ENCODE results near the gene CASP9. TPM values are rescaled to one million over a fixed set of nuclear protein-coding genes. Genes with fewer than 3 reads are reported as not detected.
"Not testable (repeated sequence)": the region's sequence is repeated elsewhere in the genome, so short reads cannot be mapped to it uniquely, and the experiment has no call there.

Gene CASP9
- total RNA-seq, 6 experiments from 2014 or later, result 2.3 to 9.0 (median 8.2) TPM

- DNase-seq, result no peak
- no peak overlapping the region for H3K4me3 ChIP-seq
- H3K4me1 ChIP-seq, result no peaks in the 10 kb centered on the region
- no peak for ATAC-seq
- H3K27ac ChIP-seq, result no peak overlapping the region
- no peaks in the 10 kb centered on the region for H3K36me3 ChIP-seq
- intact Hi-C loops (cut with DNase I), result no loop called here
- TF ChIP-seq POLR2A (IDR thresholded peaks at IDR 0.05) (no peak), CTCF (IDR thresholded peaks at IDR 0.05) (no peak)
- H3K27me3 ChIP-seq, result no peaks in the 10 kb centered on the region
- 42% methylated on average over 3 of the region's 3 CpGs for WGBS (ENCODE audit: insufficient coverage, low coverage, low lambda C conversion rate, missing lambda C conversion rate)
- H3K9me3 ChIP-seq, result no peaks in the 10 kb centered on the region
Observed at GRCh38 chr1:15469361-15469760, 54.7 kb downstream of the CASP9 start.

- TF ChIP-seq POLR2A (IDR thresholded peaks at IDR 0.05) (no peak), CTCF (IDR thresholded peaks at IDR 0.05) (no peak)
- no peaks in the 10 kb centered on the region for H3K27me3 ChIP-seq
- H3K27ac ChIP-seq, result no peak overlapping the region
- intact Hi-C loops (cut with DNase I), result no loop called here
- H3K4me1 ChIP-seq, result no peaks in the 10 kb centered on the region
- H3K36me3 ChIP-seq, result no peaks in the 10 kb centered on the region
- no peak for DNase-seq
- H3K4me3 ChIP-seq, result no peak overlapping the region
- no peaks in the 10 kb centered on the region for H3K9me3 ChIP-seq
- ATAC-seq, result no peak
Observed at GRCh38 chr1:15468145-15468544, 55.9 kb downstream of the CASP9 start.

GRCh38 chr1:15466955-15467625 is 56.9 kb downstream of the CASP9 start:
- H3K9me3 ChIP-seq; intact Hi-C loops (cut with DNase I); DNase-seq; H3K4me1 ChIP-seq; ATAC-seq; H3K36me3 ChIP-seq; H3K4me3 ChIP-seq; H3K27me3 ChIP-seq; H3K27ac ChIP-seq: not testable (repeated sequence)
- 91% methylated on average over 21 of the region's 22 CpGs for WGBS (ENCODE audit: insufficient coverage, low coverage, low lambda C conversion rate, missing lambda C conversion rate)

- Histone ChIP-seq H3K36me3 (no peaks in the 10 kb centered on the region), H3K4me1 (no peaks in the 10 kb centered on the region), H3K9me3 (no peaks in the 10 kb centered on the region), H3K27ac (no peak overlapping the region), H3K4me3 (no peak overlapping the region), H3K27me3 (no peaks in the 10 kb centered on the region)
- no peak for ATAC-seq
- intact Hi-C loops (cut with DNase I), result no loop called here
- DNase-seq, result no peak
- TF ChIP-seq CTCF (IDR thresholded peaks at IDR 0.05) (no peak), POLR2A (IDR thresholded peaks at IDR 0.05) (no peak)
- 100% methylated on average over 2 of the region's 7 CpGs for WGBS (ENCODE audit: insufficient coverage, low coverage, low lambda C conversion rate, missing lambda C conversion rate)
Observed at GRCh38 chr1:15465674-15466073, 58.3 kb downstream of the CASP9 start.

- H3K36me3 ChIP-seq; H3K4me1 ChIP-seq; H3K9me3 ChIP-seq; H3K4me3 ChIP-seq; intact Hi-C loops (cut with DNase I); ATAC-seq; DNase-seq; H3K27ac ChIP-seq; H3K27me3 ChIP-seq: not testable (repeated sequence)
- WGBS (ENCODE audit: insufficient coverage, low coverage, low lambda C conversion rate, missing lambda C conversion rate), result 85% methylated on average over 5 of the region's 5 CpGs
Observed at GRCh38 chr1:15463926-15464322, 60.1 kb downstream of the CASP9 start.

GRCh38 chr1:15463064-15463800 is 60.8 kb downstream of the CASP9 start:
- ATAC-seq; H3K36me3 ChIP-seq; intact Hi-C loops (cut with DNase I); H3K4me1 ChIP-seq; H3K27me3 ChIP-seq; H3K27ac ChIP-seq; H3K9me3 ChIP-seq; H3K4me3 ChIP-seq; DNase-seq: not testable (repeated sequence)
- 89% methylated on average over 7 of the region's 15 CpGs for WGBS (ENCODE audit: insufficient coverage, low coverage, low lambda C conversion rate, missing lambda C conversion rate)
